ENCODE measurements around the gene ZNF423. TPM values are rescaled to one million over a fixed set of nuclear protein-coding genes. Genes with fewer than 3 reads are reported as not detected.
A peak's percentile ranks its signal among the peaks of the same experiment; 100 is the strongest.

ZNF423 gene
- 10 to 100 TPM in 1 of 4 donors, 1 to 10 TPM in 1, under 1 TPM in 1, not detected in 1; 0.54 to 10.3 (median 2.9) TPM for polyA plus RNA-seq
- long read RNA-seq, donor 1, result 0 reads
- long read RNA-seq, donor 2, full-length matches to known transcripts, result 1 of 1 reads
- long read RNA-seq, donor 2, partial matches to known transcripts, result 0 of 1 reads
- long read RNA-seq, donor 2, other reads (novel, unspliced or antisense), result 0 of 1 reads
- long read RNA-seq, donor 3, result 0 reads
- long read RNA-seq, donor 4, result 0 reads
- long read RNA-seq, donor 5, result 0 reads
- long read RNA-seq, donor 6, result 0 reads
- long read RNA-seq, donor 7, result 0 reads
- long read RNA-seq, donor 8, result 0 reads
- long read RNA-seq, donor 9, result 0 reads
- long read RNA-seq, donor 10, partial matches to known transcripts, result 6 of 6 reads
- long read RNA-seq, donor 10, other reads (novel, unspliced or antisense), result 0 of 6 reads

DNA sequence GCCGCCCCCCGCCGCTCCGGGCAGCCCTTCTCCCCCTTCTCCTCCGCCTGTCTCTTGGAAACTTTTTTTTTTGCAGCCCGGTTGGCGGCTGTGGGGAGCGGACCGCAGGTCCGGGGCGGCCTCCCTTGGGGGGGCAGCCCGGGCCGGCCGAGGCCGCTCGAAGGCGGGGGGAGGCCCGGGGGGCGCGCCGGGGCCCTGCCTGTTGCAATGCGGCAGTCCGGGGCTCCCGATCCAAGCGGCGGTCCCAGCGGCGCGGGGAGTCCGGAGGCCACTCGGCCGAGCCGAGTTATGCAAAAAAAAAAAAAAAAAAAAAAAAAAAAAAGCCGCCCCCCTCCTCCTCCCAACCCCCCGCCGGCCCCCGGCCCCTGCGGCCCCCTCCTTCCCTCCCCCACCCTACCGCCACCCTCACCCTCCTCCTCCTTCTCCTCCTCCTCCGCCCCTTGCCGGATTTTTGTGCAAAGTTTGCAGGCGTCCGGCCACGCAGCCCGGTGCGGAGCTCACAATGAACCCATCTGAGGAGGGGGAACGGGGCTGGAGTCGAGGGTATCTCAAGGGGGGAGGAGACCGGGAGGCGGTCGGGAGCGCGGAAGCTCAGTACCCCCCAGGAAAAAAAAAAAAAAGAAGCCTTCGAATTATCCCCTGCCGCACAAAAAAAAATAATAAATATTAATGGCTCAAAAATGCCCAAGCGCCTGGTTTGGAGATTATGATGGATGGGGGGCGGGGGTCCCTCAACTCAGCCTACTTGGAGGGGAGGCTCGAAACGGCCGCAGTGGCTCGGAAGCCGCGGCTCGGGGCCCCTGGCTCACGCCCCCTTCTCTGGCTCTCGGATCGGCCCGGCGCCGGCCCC, at the start of gene ZNF423:
Gene ZNF423, minus strand, starts transcription at position 291 of the 850 bp plus-strand sequence. CDS start 338 bp downstream, outside the sequence.
- H3K4me3 ChIP-seq (ENCODE audit: low read depth in 1 of 3, low read length in 3 of 3), result peak within 1 kb of the TSS; percentile 63 to 71 (median 67)
- DNase-seq (peak in 1 of 2 donors; percentile 51), FAIRE-seq (no peak)
- peak within 1 kb of the TSS in 2 of 3 donors; percentile 85 to 91 for H3K27ac ChIP-seq (ENCODE audit: low read depth in 1 of 3, low read length in 2 of 3)
- 0 to 1% (median 0%) methylated on average over 25 to 68 of the region's 70 CpGs for WGBS, 3 donors
- no peaks in the 10 kb centered on the region for H3K36me3 ChIP-seq (ENCODE audit: control insufficient read depth in 3 of 3, insufficient read depth in 2 of 3, low read depth in 1 of 3, low read length in 3 of 3)
- H3K4me1 ChIP-seq (ENCODE audit: control insufficient read depth in 3 of 3, insufficient read depth in 2 of 3, low read depth in 1 of 3, low read length in 2 of 3), result peaks cover 0 to 25% (median 12%) of the 10 kb centered on the region in 3 donors
- peaks cover 0 to 17% (median 0%) of the 10 kb centered on the region in 3 donors for H3K27me3 ChIP-seq (ENCODE audit: control insufficient read depth in 3 of 3, insufficient read depth in 3 of 3, low read length in 3 of 3)
- H3K9me3 ChIP-seq (ENCODE audit: control insufficient read depth in 2 of 2, insufficient read depth in 1 of 2, low read depth in 1 of 2, low read length in 1 of 2), result no peaks in the 10 kb centered on the region

DNA sequence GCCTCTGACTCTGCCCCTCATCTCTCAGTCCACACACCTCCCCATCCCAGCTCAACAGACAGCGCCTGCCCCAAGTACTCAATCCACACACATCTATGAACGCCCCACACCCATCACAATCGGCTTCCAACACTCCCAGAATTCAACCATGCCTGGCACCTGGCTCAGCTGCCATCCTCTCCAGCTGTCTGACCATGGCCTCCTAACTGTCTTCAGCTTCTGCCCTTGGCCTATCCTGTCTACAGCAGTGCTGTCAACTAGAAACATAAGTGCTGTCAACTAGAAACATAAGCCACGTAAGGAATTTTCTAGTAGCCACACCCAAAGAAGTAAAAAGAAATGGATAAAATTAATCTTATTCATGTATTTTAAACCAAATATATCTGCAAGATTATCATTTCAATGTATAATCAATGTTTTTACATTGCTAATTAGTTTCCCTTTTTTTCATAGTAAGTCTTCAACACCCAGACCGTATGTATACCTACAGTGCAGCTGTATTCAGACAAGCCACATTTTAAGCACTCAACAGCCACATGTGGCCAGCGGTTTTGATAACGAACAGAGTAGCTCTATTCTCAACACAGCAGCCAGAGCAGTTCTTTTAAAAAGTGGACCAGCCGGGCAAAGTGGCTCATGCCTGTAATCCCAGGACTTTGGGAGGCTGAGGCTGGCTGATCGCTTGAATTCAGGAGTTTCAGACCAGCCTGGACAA, 48.6 kb upstream of the ZNF423 start:
- Histone ChIP-seq H3K36me3 (ENCODE audit: control insufficient read depth in 3 of 3, insufficient read depth in 2 of 3, low read depth in 1 of 3, low read length in 3 of 3) (no peaks in the 10 kb centered on the region), H3K27me3 (ENCODE audit: control insufficient read depth in 3 of 3, insufficient read depth in 3 of 3, low read length in 3 of 3) (no peaks in the 10 kb centered on the region), H3K4me1 (ENCODE audit: control insufficient read depth in 3 of 3, insufficient read depth in 2 of 3, low read depth in 1 of 3, low read length in 2 of 3) (peaks cover 5 to 24% (median 8%) of the 10 kb centered on the region in 3 donors), H3K27ac (ENCODE audit: low read depth in 1 of 3, low read length in 2 of 3) (no peak overlapping the region), H3K9me3 (ENCODE audit: control insufficient read depth in 2 of 2, insufficient read depth in 1 of 2, low read depth in 1 of 2, low read length in 1 of 2) (no peaks in the 10 kb centered on the region), H3K4me3 (ENCODE audit: low read depth in 1 of 3, low read length in 3 of 3) (no peak overlapping the region)
- DNase-seq (no peak), FAIRE-seq (no peak)
- 82 to 84% (median 84%) methylated on average over 9 of the region's 9 CpGs for WGBS, 3 donors

DNA sequence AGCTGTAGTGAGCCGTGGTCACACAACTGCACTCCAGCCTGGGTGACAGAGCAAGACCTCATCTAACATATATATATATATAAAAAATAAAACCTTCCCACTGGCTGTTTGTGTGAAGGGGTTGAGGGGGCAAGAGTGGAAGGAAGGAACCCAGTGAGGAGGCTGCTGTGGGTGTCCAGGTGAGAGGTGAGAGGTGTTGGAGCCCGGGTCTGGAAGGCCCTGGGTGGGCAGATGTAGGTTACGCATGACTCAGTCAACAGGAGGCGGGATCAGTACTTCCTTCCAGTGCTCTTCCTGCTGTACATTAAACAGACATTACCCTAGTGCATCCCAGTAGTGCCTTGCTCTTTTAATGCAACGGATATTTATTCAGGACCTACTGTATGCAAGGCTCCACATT, 47.0 kb upstream of the ZNF423 start:
- peaks cover 5 to 28% (median 8%) of the 10 kb centered on the region in 3 donors for H3K4me1 ChIP-seq (ENCODE audit: control insufficient read depth in 3 of 3, insufficient read depth in 2 of 3, low read depth in 1 of 3, low read length in 2 of 3)
- H3K36me3 ChIP-seq (ENCODE audit: control insufficient read depth in 3 of 3, insufficient read depth in 2 of 3, low read depth in 1 of 3, low read length in 3 of 3), result no peaks in the 10 kb centered on the region
- no peaks in the 10 kb centered on the region for H3K27me3 ChIP-seq (ENCODE audit: control insufficient read depth in 3 of 3, insufficient read depth in 3 of 3, low read length in 3 of 3)
- no peak overlapping the region for H3K27ac ChIP-seq (ENCODE audit: low read depth in 1 of 3, low read length in 2 of 3)
- 76 to 79% (median 79%) methylated on average over 5 of the region's 5 CpGs for WGBS, 3 donors
- H3K4me3 ChIP-seq (ENCODE audit: low read depth in 1 of 3, low read length in 3 of 3), result no peak overlapping the region
- FAIRE-seq (no peak), DNase-seq (no peak)
- no peaks in the 10 kb centered on the region for H3K9me3 ChIP-seq (ENCODE audit: control insufficient read depth in 2 of 2, insufficient read depth in 1 of 2, low read depth in 1 of 2, low read length in 1 of 2)

DNA sequence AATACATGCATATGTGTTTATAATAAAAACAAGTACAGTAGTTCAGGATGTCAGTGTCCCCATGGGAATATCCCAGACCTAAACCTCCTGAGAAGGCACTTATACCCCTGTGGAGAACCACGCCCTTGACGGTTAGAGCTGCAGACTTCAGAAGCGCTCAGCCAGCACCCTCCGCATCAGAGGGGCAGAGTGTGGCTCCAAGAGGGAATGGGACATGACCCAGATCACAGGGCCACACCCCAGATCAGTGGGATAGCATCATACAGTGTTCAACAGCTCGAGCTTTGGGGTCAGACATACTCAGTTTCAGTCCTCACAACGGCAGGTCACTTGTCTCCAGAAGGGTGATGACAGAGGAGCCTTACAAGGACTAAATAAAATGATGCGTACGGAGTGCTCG, 45.8 kb upstream of the ZNF423 start:
- H3K4me1 ChIP-seq (ENCODE audit: control insufficient read depth in 3 of 3, insufficient read depth in 2 of 3, low read depth in 1 of 3, low read length in 2 of 3), result peaks cover 5 to 30% (median 8%) of the 10 kb centered on the region in 3 donors
- DNase-seq (no peak), FAIRE-seq (no peak)
- H3K9me3 ChIP-seq (ENCODE audit: control insufficient read depth in 2 of 2, insufficient read depth in 1 of 2, low read depth in 1 of 2, low read length in 1 of 2), result no peaks in the 10 kb centered on the region
- H3K27me3 ChIP-seq (ENCODE audit: control insufficient read depth in 3 of 3, insufficient read depth in 3 of 3, low read length in 3 of 3), result no peaks in the 10 kb centered on the region
- H3K36me3 ChIP-seq (ENCODE audit: control insufficient read depth in 3 of 3, insufficient read depth in 2 of 3, low read depth in 1 of 3, low read length in 3 of 3), result no peaks in the 10 kb centered on the region
- no peak overlapping the region for H3K4me3 ChIP-seq (ENCODE audit: low read depth in 1 of 3, low read length in 3 of 3)
- H3K27ac ChIP-seq (ENCODE audit: low read depth in 1 of 3, low read length in 2 of 3), result no peak overlapping the region
- 74 to 80% (median 79%) methylated on average over 9 of the region's 9 CpGs for WGBS, 3 donors

DNA sequence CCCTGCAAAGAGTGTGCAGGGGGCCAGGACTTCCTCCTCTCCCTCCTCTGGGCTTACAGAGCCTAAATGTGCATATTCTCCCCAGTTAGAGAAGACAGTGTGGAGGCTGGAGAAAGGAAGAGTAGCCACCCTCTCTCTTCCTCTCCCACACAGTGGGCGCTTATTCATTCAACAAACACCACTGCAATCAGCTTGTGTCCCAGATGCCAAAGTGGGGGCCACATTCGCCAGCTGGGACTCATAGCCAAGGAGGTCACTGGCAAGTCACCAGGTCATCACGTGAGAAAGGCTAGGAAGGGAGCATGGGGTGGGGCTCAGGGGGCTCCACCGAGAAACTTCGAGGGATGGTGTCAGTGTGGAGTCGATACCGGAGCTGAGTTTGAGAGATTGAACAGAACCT, 45.0 kb upstream of the ZNF423 start:
- H3K27me3 ChIP-seq (ENCODE audit: control insufficient read depth in 3 of 3, insufficient read depth in 3 of 3, low read length in 3 of 3), result no peaks in the 10 kb centered on the region
- H3K9me3 ChIP-seq (ENCODE audit: control insufficient read depth in 2 of 2, insufficient read depth in 1 of 2, low read depth in 1 of 2, low read length in 1 of 2), result no peaks in the 10 kb centered on the region
- no peak overlapping the region for H3K4me3 ChIP-seq (ENCODE audit: low read depth in 1 of 3, low read length in 3 of 3)
- no peaks in the 10 kb centered on the region for H3K36me3 ChIP-seq (ENCODE audit: control insufficient read depth in 3 of 3, insufficient read depth in 2 of 3, low read depth in 1 of 3, low read length in 3 of 3)
- H3K4me1 ChIP-seq (ENCODE audit: control insufficient read depth in 3 of 3, insufficient read depth in 2 of 3, low read depth in 1 of 3, low read length in 2 of 3), result peaks cover 5 to 33% (median 8%) of the 10 kb centered on the region in 3 donors
- peak in 1 of 2 donors; percentile 11 for DNase-seq
- H3K27ac ChIP-seq (ENCODE audit: low read depth in 1 of 3, low read length in 2 of 3), result peak overlapping the region in 1 of 3 donors; percentile 80
- 37 to 65% (median 59%) methylated on average over 7 of the region's 7 CpGs for WGBS, 3 donors
- no peak for FAIRE-seq

DNA sequence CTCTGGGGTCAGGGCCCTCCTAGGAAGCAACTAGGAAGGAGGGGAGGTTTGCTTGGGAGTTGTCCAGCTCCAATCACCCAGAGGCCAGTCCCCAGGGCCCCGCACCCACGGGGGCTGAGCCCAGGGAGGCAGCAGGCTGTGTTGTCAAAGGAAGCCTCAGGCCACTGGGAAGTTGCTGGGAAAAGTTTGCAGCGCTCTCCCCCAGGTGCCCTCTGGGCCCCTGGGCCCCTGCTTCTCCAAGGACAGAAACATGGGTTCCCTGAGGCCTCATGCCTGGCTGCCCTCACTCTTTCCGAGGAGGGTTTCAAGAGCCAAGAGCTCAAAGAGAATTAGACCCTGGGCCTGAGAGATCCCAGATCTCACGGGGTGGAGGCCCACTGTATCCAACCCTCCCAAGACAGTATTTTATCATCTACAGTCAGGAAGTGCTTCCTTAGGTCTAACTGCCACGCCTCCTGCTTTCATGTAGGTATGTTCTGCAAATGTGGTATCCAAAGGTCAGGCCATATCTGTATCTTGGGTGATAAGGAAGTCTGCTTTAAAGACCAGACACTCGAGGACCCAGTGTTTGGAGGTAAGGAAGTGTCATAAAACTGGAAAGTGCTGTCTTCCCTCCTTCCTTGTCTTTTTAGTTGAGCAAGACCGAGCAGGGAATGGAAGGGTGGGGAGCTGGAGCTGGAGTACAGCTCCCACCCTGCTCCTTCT, 44.2 kb upstream of the ZNF423 start:
- 19 to 58% (median 37%) methylated on average over 8 of the region's 8 CpGs for whole genome bisulfite sequencing, 3 donors
- no peaks in the 10 kb centered on the region for H3K9me3 ChIP-seq (ENCODE audit: control insufficient read depth in 2 of 2, insufficient read depth in 1 of 2, low read depth in 1 of 2, low read length in 1 of 2)
- H3K27me3 ChIP-seq (ENCODE audit: control insufficient read depth in 3 of 3, insufficient read depth in 3 of 3, low read length in 3 of 3), result no peaks in the 10 kb centered on the region
- no peak for FAIRE-seq
- H3K36me3 ChIP-seq (ENCODE audit: control insufficient read depth in 3 of 3, insufficient read depth in 2 of 3, low read depth in 1 of 3, low read length in 3 of 3), result no peaks in the 10 kb centered on the region
- H3K4me3 ChIP-seq (ENCODE audit: low read depth in 1 of 3, low read length in 3 of 3), result no peak overlapping the region
- H3K4me1 ChIP-seq (ENCODE audit: control insufficient read depth in 3 of 3, insufficient read depth in 2 of 3, low read depth in 1 of 3, low read length in 2 of 3), result peaks cover 5 to 33% (median 8%) of the 10 kb centered on the region in 3 donors
- DNase-seq, result peak; percentile 92 to 96
- H3K27ac ChIP-seq (ENCODE audit: low read depth in 1 of 3, low read length in 2 of 3), result peak overlapping the region in 2 of 3 donors; percentile 3 to 80

DNA sequence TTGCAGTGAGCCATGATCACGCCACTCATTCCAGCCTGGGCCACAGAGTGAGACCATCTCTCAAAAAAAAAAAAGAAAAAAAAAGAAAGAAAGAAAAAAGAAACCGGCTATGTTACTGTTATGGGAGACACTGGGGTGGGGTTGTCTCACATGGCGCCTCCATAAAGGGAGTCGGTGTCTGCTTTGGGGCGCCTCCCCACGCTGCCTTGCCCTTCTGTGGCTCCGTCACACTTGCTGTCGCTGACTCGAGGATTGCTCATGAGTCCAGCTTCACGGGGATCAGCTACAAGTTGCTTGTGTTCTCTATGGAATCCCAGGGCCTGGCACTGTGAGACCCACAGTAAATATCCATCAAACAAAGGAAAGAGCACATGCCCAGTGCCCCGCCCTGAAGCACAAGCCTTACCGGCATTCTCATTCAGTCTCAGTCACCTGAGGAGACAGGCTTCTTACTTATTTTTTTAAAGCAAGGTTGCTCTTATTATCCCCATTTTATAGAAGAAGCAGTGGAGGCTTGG, 40.6 kb upstream of the ZNF423 start:
- DNase-seq (peak in 1 of 2 donors; percentile 41), FAIRE-seq (no peak)
- Histone ChIP-seq H3K27me3 (ENCODE audit: control insufficient read depth in 3 of 3, insufficient read depth in 3 of 3, low read length in 3 of 3) (no peaks in the 10 kb centered on the region), H3K4me3 (ENCODE audit: low read depth in 1 of 3, low read length in 3 of 3) (no peak overlapping the region), H3K36me3 (ENCODE audit: control insufficient read depth in 3 of 3, insufficient read depth in 2 of 3, low read depth in 1 of 3, low read length in 3 of 3) (no peaks in the 10 kb centered on the region), H3K27ac (ENCODE audit: low read depth in 1 of 3, low read length in 2 of 3) (no peak overlapping the region), H3K4me1 (ENCODE audit: control insufficient read depth in 3 of 3, insufficient read depth in 2 of 3, low read depth in 1 of 3, low read length in 2 of 3) (peaks cover 5 to 29% (median 8%) of the 10 kb centered on the region in 3 donors), H3K9me3 (ENCODE audit: control insufficient read depth in 2 of 2, insufficient read depth in 1 of 2, low read depth in 1 of 2, low read length in 1 of 2) (no peaks in the 10 kb centered on the region)
- WGBS, 3 donors, result 53 to 85% (median 65%) methylated on average over 12 of the region's 12 CpGs

All from small intestine (tissue), 16 donors.